SH-SY5Y (cell line): ENCODE data around the gene ZNF212.

ENCODE experiments used
- GATA2 ChIP-seq: IDR thresholded peaks from 2 replicates; pipeline ENCODE4 v1.6.1; 2011; ENCODE audit warnings: mild to moderate bottlenecking, low read depth, low read length
- GATA3 ChIP-seq: IDR thresholded peaks from 2 replicates; pipeline ENCODE4 v1.6.1; 2011; ENCODE audit warnings: low read depth, mild to moderate bottlenecking, low read length, moderate library complexity

- no peak for TF ChIP-seq GATA3
- TF ChIP-seq GATA2: no peak
These were observed 53.9 kb downstream of the ZNF212 start for GRCh38 chr7:149293338-149293737.
